Endothelial cell of umbilical vein (primary cell): Measurements from ENCODE around the gene SIGMAR1. TPM values are rescaled to one million over a fixed set of nuclear protein-coding genes. Genes with fewer than 3 reads are reported as not detected.

Experiments
- BruUV-seq: library from RNA; stranded (reverse); fragments of 400-500 nt; replicated peaks from 2 replicates; lab custom pipeline; 2021; lab: Mats Ljungman, UMichigan
- CTCF ChIA-PET: fragments of 300-600, 350-600 bp; sonication (Branson Sonifier 250); formaldehyde crosslinking; loops from one replicate; lab custom pipeline; 2021; ENCODE audit warnings: antibody characterized with exemption, inconsistent platforms; lab: Charles Lee
- POLR2A ChIA-PET: fragments of 300-600, 350-600 bp; sonication (Branson Sonifier 250); formaldehyde crosslinking; loops from one replicate; lab custom pipeline; 2021; ENCODE audit warnings: antibody characterized with exemption, inconsistent platforms; lab: Charles Lee
- DNase-seq: peaks from one replicate; pipeline ENCODE4 v3.0.0-alpha.2; 2011; ENCODE audit warnings: low read depth, low spot score
- FAIRE-seq: peaks from 2 replicates; lab custom pipeline; 2011; peaks lifted over from hg19 to GRCh38; lab: Jason Lieb, UNC
- H2AFZ ChIP-seq: 2 replicates; pipeline ENCODE4 v1.6.0; 2012; ENCODE audit warnings: low read depth, low read length, control low read depth, inconsistent platforms
- H3K27ac ChIP-seq: 2 replicates; pipeline ENCODE4 v1.5.1; 2011; ENCODE audit warnings: low read depth, mild to moderate bottlenecking, control low read depth, low read length, moderate library complexity; ENCODE audit not compliant: insufficient read depth
- H3K27me3 ChIP-seq, 2 experiments: 2 replicates each; pipeline versions ENCODE4 v1.6.0 to v1.6.1; 2011; ENCODE audit warnings: low read length in 2 of 2, mixed read lengths in 1 of 2; ENCODE audit not compliant: control insufficient read depth in 2 of 2, insufficient read depth in 2 of 2
- H3K36me3 ChIP-seq, 2 experiments: 2 replicates in 1 of 2; 3 replicates in 1 of 2; pipeline ENCODE4 v1.5.1; 2011; ENCODE audit warnings: low read length in 2 of 2, mild to moderate bottlenecking in 1 of 2, moderate library complexity in 1 of 2; ENCODE audit not compliant: control insufficient read depth in 2 of 2, insufficient read depth in 2 of 2; ENCODE audit errors: extremely low read depth in 1 of 2
- H3K4me1 ChIP-seq: 3 replicates; pipeline ENCODE4 v1.5.1; 2011; ENCODE audit warnings: mild to moderate bottlenecking, low read length; ENCODE audit not compliant: control insufficient read depth, insufficient read depth; ENCODE audit errors: extremely low read depth
- H3K4me2 ChIP-seq: 2 replicates; pipeline ENCODE4 v1.6.1; 2011; ENCODE audit warnings: low read length, control low read depth, mixed read lengths; ENCODE audit not compliant: insufficient read depth
- H3K4me3 ChIP-seq, 3 experiments: fragments of 200-600 bp in 1 of 3; sonication (generic), shearing (Covaris generic) in 1 of 3; replicated peaks in 1 of 3; 2 replicates each; pipeline ENCODE4 v1.5.1; 2011 to 2016; ENCODE audit warnings: control low read depth in 3 of 3, low read length in 3 of 3, mild to moderate bottlenecking in 2 of 3, inconsistent platforms in 1 of 3, low read depth in 1 of 3, moderate library complexity in 1 of 3; ENCODE audit not compliant: insufficient read depth in 1 of 3
- H3K79me2 ChIP-seq: 2 replicates; pipeline ENCODE4 v1.6.0; 2012; ENCODE audit warnings: low read length, inconsistent platforms; ENCODE audit not compliant: control insufficient read depth, insufficient read depth
- H3K9ac ChIP-seq: replicated peaks from 2 replicates; pipeline ENCODE3; 2011; ENCODE audit warnings: low read length, control low read depth; ENCODE audit not compliant: insufficient read depth; ENCODE audit errors: extremely low read depth
- H3K9me1 ChIP-seq: replicated peaks from 3 replicates; pipeline ENCODE4 v1.6.0; 2011; ENCODE audit warnings: mild to moderate bottlenecking, low read length; ENCODE audit not compliant: control insufficient read depth, insufficient read depth; ENCODE audit errors: extremely low read depth
- H3K9me3 ChIP-seq: replicated peaks from 2 replicates; pipeline ENCODE4 v1.5.1; 2012; ENCODE audit warnings: low read length, inconsistent platforms; ENCODE audit not compliant: control insufficient read depth, insufficient read depth
- H4K20me1 ChIP-seq: replicated peaks from 2 replicates; pipeline ENCODE3; 2011; ENCODE audit warnings: mild to moderate bottlenecking, low read length; ENCODE audit not compliant: control insufficient read depth, insufficient read depth; ENCODE audit errors: extremely low read depth
- CTCF ChIP-seq, 2 donors: IDR thresholded peaks; 1 replicate in 1 of 2; 2 replicates in 1 of 2; pipeline ENCODE4 v1.5.1; 2011; ENCODE audit warnings: low read length in 2 of 2, mild to moderate bottlenecking in 2 of 2, moderate library complexity in 2 of 2, control low read depth in 1 of 2, inconsistent platforms in 1 of 2, low read depth in 1 of 2; ENCODE audit not compliant: insufficient read depth in 1 of 2; ENCODE audit errors: extremely low read depth in 1 of 2
- EZH2 ChIP-seq: IDR thresholded peaks from 2 replicates; pipeline ENCODE4 v1.6.1; 2012; ENCODE audit warnings: borderline replicate concordance, low read depth, mild to moderate bottlenecking, moderate library complexity, low read length, inconsistent platforms; ENCODE audit not compliant: severe bottlenecking
- FOS ChIP-seq: IDR thresholded peaks from 2 replicates; pipeline ENCODE4 v1.6.1; 2011; ENCODE audit warnings: mild to moderate bottlenecking, low read length, moderate library complexity, borderline replicate concordance; ENCODE audit not compliant: insufficient read depth
- GATA2 ChIP-seq: IDR thresholded peaks from 2 replicates; pipeline ENCODE4 v1.7.0; 2011; ENCODE audit warnings: low read depth, mild to moderate bottlenecking, moderate library complexity, mixed read lengths, low read length; ENCODE audit not compliant: insufficient read length, insufficient read depth
- JUN ChIP-seq: IDR thresholded peaks from 2 replicates; pipeline ENCODE4 v1.6.1; 2011; ENCODE audit warnings: borderline replicate concordance, low read depth; ENCODE audit not compliant: insufficient read length, insufficient read depth
- MAX ChIP-seq: IDR thresholded peaks from 2 replicates; pipeline ENCODE4 v1.6.1; 2011; ENCODE audit not compliant: insufficient read depth, insufficient read length
- MYC ChIP-seq: IDR thresholded peaks from one replicate; pipeline ENCODE4 v1.6.1; 2011; ENCODE audit warnings: mild to moderate bottlenecking, low read depth, low read length
- POLR2A ChIP-seq: IDR thresholded peaks from 2 replicates; pipeline ENCODE4 v1.6.1; 2012; ENCODE audit warnings: low read depth, mild to moderate bottlenecking, control low read depth, low read length
- POLR2AphosphoS5 ChIP-seq: IDR thresholded peaks from 2 replicates; pipeline ENCODE4 v1.6.1; 2012; ENCODE audit warnings: low read depth, mild to moderate bottlenecking, control low read depth, low read length, moderate library complexity; ENCODE audit not compliant: insufficient read depth
- dilution Hi-C: fragments of 300-500 bp; cut with MboI; formaldehyde crosslinking; loops from one replicate; pipeline ENCODE4 v1.15.0; 2019; ENCODE audit warnings: low sequenced_read_pairs; ENCODE audit not compliant: extremely low pct_ligation_motif_present
- intact Hi-C: fragments of 100-400 bp; cut with micrococcal nuclease; formaldehyde crosslinking; loops from one replicate; pipeline ENCODE4 v1.10.0; 2022
- polyA plus RNA-seq, 4 experiments: library from polyadenylated mRNA; depleted of rRNA in 3 of 4; stranded (reverse) in 3 of 4; unstranded in 1 of 4; fragments of >200 nt; gene quantifications; 2 replicates each; pipeline versions ENCODE4 v1.2.1 to v1.2.3, GENCODE V29; 2011 to 2012; ENCODE audit warnings: missing spikeins in 1 of 4
- total RNA-seq: library from RNA; stranded (reverse); gene quantifications from 2 replicates; pipeline ENCODE4 v1.2.3, GENCODE V29; 2021

The SIGMAR1 gene
- total and polyA plus RNA-seq, 2 donors (not counting 3 experiments of a cell fraction or from before 2014, with no cell fraction given), result 78.4 to 81.2 TPM

GRCh38 chr9:34664281-34665066 is 26.9 kb upstream of the SIGMAR1 start:
- H3K27ac ChIP-seq, result no peak overlapping the region
- FAIRE-seq, result peak; percentile 93
- DNase-seq, result peak; percentile 80
- no peaks in the 10 kb centered on the region for H3K36me3 ChIP-seq
- CTCF ChIA-PET, result interaction anchor here (1.0 to 2.3 kb wide), 14 partner anchors 8 to 235 kb away, joined by 3 to 15 read pairs (median 6); partner anchors contain the start of genes GALT, IL11RA, RPP25L and SIGMAR1
- TF ChIP-seq CTCF (IDR thresholded peaks at IDR 0.05; ENCODE audit: extremely low read depth in 1 of 2, insufficient read depth in 1 of 2, low read depth in 1 of 2, low read length in 2 of 2), result peak; percentile 90 to 95
- TF ChIP-seq POLR2AphosphoS5, result no peak
- no peaks in the 10 kb centered on the region for H3K27me3 ChIP-seq
- no peaks in the 10 kb centered on the region for H3K79me2 ChIP-seq
- POLR2A ChIA-PET, result interaction anchor here (1.2 kb wide), 1 partner anchor 17 kb away, joined by 7 read pairs; the partner anchor contains the start of gene GALT
- H4K20me1 ChIP-seq, result no peaks in the 10 kb centered on the region
- BruUV-seq, result no TSS peak
- no peak overlapping the region for H3K9ac ChIP-seq
- peaks cover 5% of the 10 kb centered on the region for H3K4me1 ChIP-seq
- peak overlapping the region; percentile 94 for H2AFZ ChIP-seq
- H3K9me3 ChIP-seq, result no peaks in the 10 kb centered on the region
- peak overlapping the region; percentile 63 for H3K4me2 ChIP-seq
- peak overlapping the region; percentile 17 to 49 (median 24) for H3K4me3 ChIP-seq
- dilution Hi-C loops, result no loop called here
- no peaks in the 10 kb centered on the region for H3K9me1 ChIP-seq
- intact Hi-C loops, result loop anchor here (1.0 to 2.0 kb wide), 4 partner anchors 11 to 52 kb away; partner anchors contain the start of genes IL11RA, RPP25L and SIGMAR1

GRCh38 chr9:34663303-34663605 is 25.7 kb upstream of the SIGMAR1 start:
- Histone ChIP-seq H3K36me3 (no peaks in the 10 kb centered on the region), H3K9me3 (no peaks in the 10 kb centered on the region), H3K9ac (no peak overlapping the region), H2AFZ (no peak overlapping the region), H3K27me3 (no peaks in the 10 kb centered on the region), H4K20me1 (no peaks in the 10 kb centered on the region), H3K4me3 (no peak overlapping the region), H3K9me1 (no peaks in the 10 kb centered on the region), H3K4me2 (no peak overlapping the region), H3K4me1 (peaks cover 5% of the 10 kb centered on the region), H3K27ac (no peak overlapping the region), H3K79me2 (no peaks in the 10 kb centered on the region)
- intact Hi-C loops (no loop called here), dilution Hi-C loops (no loop called here)
- FAIRE-seq (no peak), DNase-seq (no peak)
- no peak for TF ChIP-seq GATA2
- TF ChIP-seq CTCF (IDR thresholded peaks at IDR 0.05; ENCODE audit: extremely low read depth in 1 of 2, insufficient read depth in 1 of 2, low read depth in 1 of 2, low read length in 2 of 2), result no peak
- no peak for TF ChIP-seq POLR2A
- no peak for TF ChIP-seq FOS
- TF ChIP-seq EZH2, result no peak
- no peak for TF ChIP-seq POLR2AphosphoS5
- no peak for TF ChIP-seq MYC
- no peak for TF ChIP-seq MAX
- no peak for TF ChIP-seq JUN
- CTCF ChIA-PET, result interaction anchor here (1.5 to 2.3 kb wide), 3 partner anchors 12 to 39 kb away, joined by 6 to 9 read pairs (median 8); partner anchors contain the start of genes GALT and IL11RA
- BruUV-seq, result no TSS peak
- POLR2A ChIA-PET, result no interaction called here
